Common myeloid progenitor, CD34-positive (primary cell): Measurements from ENCODE around the gene SSH2.
"Not testable (repeated sequence)": the region's sequence is repeated elsewhere in the genome, so short reads cannot be mapped to it uniquely, and the experiment has no call there.

ENCODE experiments used
- CTCF ChIA-PET: fragments of 350-600 bp; sonication (Branson Sonifier 250); formaldehyde crosslinking; loops from one replicate; lab custom pipeline; 2021; ENCODE audit warnings: antibody characterized with exemption; lab: Charles Lee
- POLR2A ChIA-PET: fragments of 350-600 bp; sonication (Branson Sonifier 250); formaldehyde crosslinking; loops from one replicate; lab custom pipeline; 2021; ENCODE audit warnings: antibody characterized with exemption; lab: Charles Lee
- DNase-seq, 3 donors: peaks; one replicate each; pipeline versions ENCODE4 v3.0.0 to v3.0.0-alpha.2; 2013
- H3K27ac ChIP-seq, 2 experiments: 1 replicate in 1 of 2; 2 replicates in 1 of 2; pipeline ENCODE4 v1.7.0; 2013; ENCODE audit warnings: inconsistent platforms in 2 of 2, low read length in 2 of 2, mild to moderate bottlenecking in 2 of 2, low read depth in 1 of 2, moderate library complexity in 1 of 2; ENCODE audit not compliant: severe bottlenecking in 2 of 2, insufficient read depth in 1 of 2, poor library complexity in 1 of 2
- H3K27me3 ChIP-seq, 5 experiments: replicated peaks in 2 of 5; 1 replicate in 3 of 5; 2 replicates in 2 of 5; pipeline versions ENCODE4 v1.6.1 to v1.7.0; 2013; ENCODE audit warnings: low read length in 4 of 5, mild to moderate bottlenecking in 2 of 5, moderate library complexity in 2 of 5, inconsistent platforms in 1 of 5; ENCODE audit not compliant: insufficient read depth in 5 of 5, control insufficient read depth in 4 of 5
- H3K36me3 ChIP-seq, 4 experiments: 1 replicate in 2 of 4; 2 replicates in 2 of 4; pipeline versions ENCODE4 v1.6.1 to v1.7.0; 2013; ENCODE audit warnings: low read length in 3 of 4, control low read depth in 1 of 4, mild to moderate bottlenecking in 1 of 4; ENCODE audit not compliant: control insufficient read depth in 4 of 4, insufficient read depth in 4 of 4
- H3K4me1 ChIP-seq, 4 experiments: 1 replicate in 3 of 4; 2 replicates in 1 of 4; pipeline versions ENCODE4 v1.6.1 to v1.7.1; 2013; ENCODE audit warnings: low read length in 3 of 4, mild to moderate bottlenecking in 3 of 4, control low read depth in 1 of 4, inconsistent platforms in 1 of 4, moderate library complexity in 1 of 4; ENCODE audit not compliant: control insufficient read depth in 4 of 4, insufficient read depth in 4 of 4; ENCODE audit errors: control extremely low read depth in 1 of 4
- H3K4me3 ChIP-seq, 7 experiments: 1 replicate in 4 of 7; 2 replicates in 3 of 7; pipeline versions ENCODE4 v1.5.1 to v1.7.0; 2013; ENCODE audit warnings: mild to moderate bottlenecking in 7 of 7, low read length in 6 of 7, moderate library complexity in 6 of 7, inconsistent platforms in 2 of 7, low read depth in 2 of 7, control low read depth in 1 of 7; ENCODE audit not compliant: insufficient read depth in 4 of 7, control insufficient read depth in 1 of 7; ENCODE audit errors: extremely low read depth in 1 of 7
- H3K9me3 ChIP-seq, 5 experiments: 1 replicate in 4 of 5; 2 replicates in 1 of 5; pipeline versions ENCODE4 v1.6.1 to v1.7.1; 2013; ENCODE audit warnings: low read length in 4 of 5, mild to moderate bottlenecking in 2 of 5, inconsistent platforms in 1 of 5, low read depth in 1 of 5, moderate library complexity in 1 of 5; ENCODE audit not compliant: control insufficient read depth in 4 of 5, insufficient read depth in 2 of 5; ENCODE audit errors: control extremely low read depth in 1 of 5
- WGBS: methylation state at CpG from one replicate; pipeline ENCODE4 v1.1.5; 2013; ENCODE audit not compliant: insufficient coverage; 5-methylcytosine and 5-hydroxymethylcytosine counted together

Gene SSH2

DNA sequence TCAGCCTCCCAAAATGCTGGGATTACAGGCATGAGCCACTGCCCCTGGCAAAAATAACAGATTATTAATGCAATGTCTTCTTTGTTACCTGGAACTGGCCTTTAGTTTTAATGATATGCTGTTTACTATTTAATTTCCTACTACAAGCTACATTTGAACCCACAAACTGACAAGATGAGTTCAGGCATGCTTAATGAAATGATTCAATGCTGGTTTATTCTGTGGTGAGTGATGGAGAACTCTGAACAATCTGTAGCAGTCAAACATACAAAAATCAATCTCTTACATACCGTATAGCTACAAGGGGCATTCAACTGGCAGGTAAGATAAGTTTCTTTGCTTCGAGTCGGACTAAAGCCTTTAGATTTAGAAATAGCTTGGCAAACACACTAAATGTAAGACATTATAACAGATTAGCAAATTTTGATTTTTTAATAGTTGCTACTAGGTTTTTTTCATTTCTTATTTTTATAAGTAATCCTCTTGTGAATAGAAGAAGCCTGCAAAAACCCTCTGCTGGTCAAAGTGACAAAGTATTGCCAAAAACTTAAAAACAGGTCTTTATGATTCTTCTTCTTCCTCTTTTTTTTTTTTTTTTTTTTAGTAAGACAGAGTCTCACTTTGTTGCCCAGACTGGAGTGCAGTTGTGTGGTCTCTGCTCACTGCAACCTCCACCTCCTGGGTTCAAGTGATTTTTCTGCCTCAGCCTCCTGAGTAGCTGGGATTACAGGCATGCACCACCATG is 138.5 kb downstream of the SSH2 start:
- Histone ChIP-seq H3K36me3 (peaks cover 0 to 4% (median 1%) of the 10 kb centered on the region in 4 experiments), H3K4me3 (no peak overlapping the region), H3K4me1 (peaks cover 0 to 7% (median 0%) of the 10 kb centered on the region in 4 experiments), H3K27me3 (no peaks in the 10 kb centered on the region), H3K27ac (no peak overlapping the region), H3K9me3 (no peaks in the 10 kb centered on the region)
- peak; percentile 39 to 71 (median 67) for DNase-seq
- ChIA-PET CTCF (interaction anchor here (0.6 to 3.4 kb wide), 11 partner anchors 10 to 302 kb away, joined by 3 to 10 read pairs (median 3); partner anchors contain the start of gene SSH2), POLR2A (interaction anchor here (0.7 kb wide), 1 partner anchor 302 kb away, joined by 4 read pairs; no protein-coding TSS in a partner anchor)
- 90% methylated on average over 2 of the region's 3 CpGs for WGBS

DNA sequence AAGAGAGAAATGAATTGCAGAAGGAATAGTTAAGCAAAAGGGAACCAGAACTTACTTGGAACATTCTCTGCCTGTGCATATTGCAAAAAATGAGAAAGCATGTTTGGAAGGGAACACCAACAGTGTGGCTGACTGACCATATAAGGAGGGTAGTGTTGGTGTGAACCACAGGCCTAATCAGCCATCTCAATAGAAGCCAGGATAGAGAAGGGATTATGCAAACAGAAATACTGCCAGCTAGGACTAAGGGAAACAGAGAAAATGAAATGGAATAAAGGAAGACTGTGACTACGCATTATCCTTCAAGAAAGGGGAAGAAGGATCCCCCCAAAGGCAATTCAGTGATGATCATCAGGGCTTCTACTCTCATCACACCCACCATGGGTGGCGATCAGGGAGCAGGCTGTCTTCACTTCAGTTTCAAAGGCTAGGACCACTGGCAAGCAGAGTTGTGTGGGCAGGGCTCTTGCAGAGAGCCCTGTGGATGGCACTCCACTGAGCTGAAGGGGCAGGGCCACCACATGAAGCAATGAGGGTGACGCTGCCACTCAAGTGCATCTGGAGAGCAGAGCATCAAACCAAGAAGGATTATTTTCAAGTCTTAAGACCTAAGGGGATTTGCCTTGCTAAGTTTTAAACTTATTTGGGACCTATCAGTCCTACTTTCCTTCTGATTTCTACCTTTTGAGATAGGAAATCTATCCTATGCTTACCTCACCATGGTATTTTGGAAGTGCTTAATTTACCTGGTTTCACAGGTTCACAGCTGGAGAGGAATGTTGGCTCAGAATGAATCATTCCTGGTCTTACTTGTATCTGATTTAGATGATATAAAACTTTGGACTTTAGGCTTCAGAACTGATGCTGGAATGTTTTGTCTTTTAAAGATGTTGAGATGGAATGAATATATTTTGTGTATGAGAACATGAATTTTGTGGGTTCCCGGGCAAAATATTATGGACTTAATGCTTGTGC is 140.5 kb downstream of the SSH2 start:
- POLR2A ChIA-PET: no interaction called here
- DNase-seq: no peak
- Histone ChIP-seq H3K9me3 (no peaks in the 10 kb centered on the region), H3K4me1 (peaks cover 0 to 7% (median 1%) of the 10 kb centered on the region in 4 experiments), H3K27me3 (no peaks in the 10 kb centered on the region), H3K27ac (no peak overlapping the region), H3K36me3 (peaks cover 0 to 4% (median 1%) of the 10 kb centered on the region in 4 experiments), H3K4me3 (no peak overlapping the region)
- WGBS: 97% methylated on average over 4 of the region's 4 CpGs
- CTCF ChIA-PET: interaction anchor here (1.0 to 3.4 kb wide), 2 partner anchors 127 to 150 kb away, joined by 3 to 10 read pairs; no protein-coding TSS in a partner anchor

DNA sequence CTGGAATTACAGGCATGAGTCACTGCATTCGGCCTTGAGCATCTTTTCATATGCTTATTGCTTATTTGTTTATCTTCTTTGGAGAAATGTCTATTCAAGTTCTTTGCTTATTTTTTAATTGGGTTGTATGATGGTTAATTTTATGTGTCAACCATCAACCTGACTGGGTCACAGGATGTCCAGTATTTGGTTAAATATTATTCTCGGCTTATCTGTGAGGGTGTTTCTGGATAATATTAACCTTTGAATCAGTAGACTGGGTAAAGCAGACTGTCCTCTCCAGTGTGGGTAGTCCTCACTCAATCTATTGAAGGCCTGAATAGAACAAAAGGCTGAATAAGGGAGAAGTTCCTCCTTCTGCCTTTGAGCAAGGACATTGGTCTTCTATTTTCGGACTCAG is 142.0 kb downstream of the SSH2 start:
- Histone ChIP-seq H3K27ac (no peak overlapping the region), H3K4me1 (peaks cover 0 to 8% (median 4%) of the 10 kb centered on the region in 4 experiments), H3K36me3 (peaks cover 0 to 4% (median 1%) of the 10 kb centered on the region in 4 experiments), H3K27me3 (no peaks in the 10 kb centered on the region), H3K9me3 (no peaks in the 10 kb centered on the region), H3K4me3 (no peak overlapping the region)
- POLR2A ChIA-PET: no interaction called here
- DNase-seq: no peak
- CTCF ChIA-PET: interaction anchor here (0.8 to 1.3 kb wide), 3 partner anchors 9 to 148 kb away, joined by 3 to 4 read pairs (median 3); no protein-coding TSS in a partner anchor
- WGBS: 100% methylated on average over 1 of the region's 3 CpGs

DNA sequence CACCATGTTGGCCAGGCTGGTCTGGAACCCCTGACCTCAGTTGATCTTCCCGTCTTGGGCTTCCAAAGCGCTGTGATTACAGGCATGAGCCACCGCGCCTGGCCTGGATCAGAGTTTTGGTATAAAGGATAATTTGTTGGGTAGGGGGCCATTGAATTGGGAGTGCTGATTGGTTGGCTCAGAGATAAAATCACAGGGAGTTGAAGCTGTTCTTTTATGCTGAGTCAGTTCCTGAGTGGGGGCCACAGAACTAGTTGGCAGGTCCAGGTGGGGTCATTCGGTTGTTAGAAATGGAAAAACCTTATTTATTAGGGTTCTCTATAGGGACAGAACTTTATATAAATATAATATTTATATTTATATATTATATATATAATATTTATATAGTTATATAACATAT is 147.1 kb downstream of the SSH2 start:
- peaks cover 0 to 14% (median 7%) of the 10 kb centered on the region in 4 experiments for H3K4me1 ChIP-seq
- no peaks in the 10 kb centered on the region for H3K27me3 ChIP-seq
- POLR2A ChIA-PET: no interaction called here
- no peaks in the 10 kb centered on the region for H3K9me3 ChIP-seq
- 94% methylated on average over 4 of the region's 5 CpGs for WGBS
- peaks cover 0 to 3% (median 0%) of the 10 kb centered on the region in 4 experiments for H3K36me3 ChIP-seq
- H3K4me3 ChIP-seq: no peak overlapping the region
- DNase-seq: peak in 2 of 3 donors; percentile 29 to 35
- no peak overlapping the region for H3K27ac ChIP-seq
- CTCF ChIA-PET: interaction anchor here (1.3 to 3.0 kb wide), 2 partner anchors 144 to 165 kb away, joined by 4 to 11 read pairs; no protein-coding TSS in a partner anchor

DNA sequence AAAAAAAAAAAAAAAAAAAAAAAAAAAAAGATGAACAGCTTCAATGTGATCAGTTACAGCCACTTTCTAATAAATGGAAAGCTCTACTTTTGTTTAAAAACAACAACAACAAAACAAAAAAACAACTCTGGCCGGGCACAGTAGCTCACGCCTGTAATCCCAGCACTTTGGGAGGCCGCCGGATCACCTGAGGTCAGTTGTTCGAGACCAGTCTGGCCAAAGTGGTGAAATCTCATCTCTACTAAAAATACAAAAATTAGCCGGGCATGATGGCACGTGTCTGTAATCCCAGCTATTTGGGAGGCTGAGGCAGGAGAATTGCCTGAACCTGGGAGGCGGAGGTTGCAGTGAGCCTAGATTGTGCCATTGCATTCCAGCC is 150.2 kb downstream of the SSH2 start:
- not testable (repeated sequence) for DNase-seq, H3K27me3 ChIP-seq, H3K9me3 ChIP-seq, H3K27ac ChIP-seq, H3K4me3 ChIP-seq, H3K36me3 ChIP-seq
- H3K4me1 ChIP-seq: peaks cover 0 to 14% (median 7%) of the 10 kb centered on the region in 4 experiments
- POLR2A ChIA-PET: interaction anchor here (0.5 to 1.0 kb wide), 5 partner anchors 90 to 219 kb away, joined by 3 to 5 read pairs (median 3); no protein-coding TSS in a partner anchor
- CTCF ChIA-PET: interaction anchor here (0.9 to 6.8 kb wide), 24 partner anchors 9 to 199 kb away, joined by 3 to 91 read pairs (median 5); no protein-coding TSS in a partner anchor
- no CpG with 5 or more reads among the region's 8 CpGs for WGBS

DNA sequence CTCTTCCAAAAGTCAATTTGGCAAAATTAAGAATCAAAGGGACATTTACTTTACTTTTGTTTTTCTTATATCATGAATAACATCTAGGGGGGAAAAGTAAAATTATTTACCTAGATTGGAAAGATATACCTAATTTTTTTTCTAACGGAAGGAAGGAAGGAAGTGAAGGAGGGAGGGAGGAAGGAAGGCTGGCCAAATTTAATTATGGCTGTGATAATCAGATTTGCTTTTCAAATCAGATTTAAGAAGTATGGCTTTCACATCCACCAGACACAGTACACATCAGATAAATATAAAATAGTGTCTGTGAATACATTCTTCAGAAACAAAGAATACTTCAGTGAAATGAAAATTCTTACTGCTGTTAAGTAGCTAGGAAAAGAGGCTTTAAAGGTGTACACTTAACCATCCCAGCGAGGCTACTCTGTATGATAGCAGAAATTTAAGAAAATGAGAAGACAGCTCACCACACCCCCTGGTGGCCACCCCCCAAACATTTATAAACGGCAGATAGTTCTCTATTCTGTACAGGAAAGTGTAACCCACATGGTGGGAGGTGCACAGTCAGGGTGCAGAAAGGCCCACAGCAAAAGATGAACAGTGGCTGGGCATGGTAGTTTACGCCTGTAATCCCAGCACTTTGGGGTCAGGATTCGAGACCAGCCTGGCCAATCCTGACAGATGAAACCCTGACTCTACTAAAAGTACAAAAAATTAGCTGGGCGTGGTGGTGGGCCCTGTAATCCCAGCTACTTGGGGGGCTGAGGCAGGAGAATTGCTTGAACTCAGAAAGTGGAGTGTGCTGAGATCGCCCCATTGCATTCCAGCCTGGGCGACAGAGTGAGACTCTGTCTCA is 150.8 kb downstream of the SSH2 start:
- Histone ChIP-seq H3K4me1 (peaks cover 0 to 11% (median 7%) of the 10 kb centered on the region in 4 experiments), H3K9me3 (no peaks in the 10 kb centered on the region), H3K4me3 (no peak overlapping the region), H3K27me3 (no peaks in the 10 kb centered on the region), H3K36me3 (peaks cover 0 to 10% (median 2%) of the 10 kb centered on the region in 4 experiments), H3K27ac (no peak overlapping the region)
- ChIA-PET POLR2A (interaction anchor here (0.8 to 1.0 kb wide), 3 partner anchors 101 to 140 kb away, joined by 3 to 4 read pairs (median 3); no protein-coding TSS in a partner anchor), CTCF (interaction anchor here (0.8 to 6.8 kb wide), 27 partner anchors 8 to 199 kb away, joined by 3 to 91 read pairs (median 4); no protein-coding TSS in a partner anchor)
- peak; percentile 74 to 89 (median 86) for DNase-seq
- 33% methylated on average over 4 of the region's 8 CpGs for WGBS
